Measurements from ENCODE around the gene EIF5A. TPM values are rescaled to one million over a fixed set of nuclear protein-coding genes. Genes with fewer than 3 reads are reported as not detected.

EIF5A gene
- total RNA-seq (100 to 1,000 TPM; 237 to 666 (median 453) TPM), polyA plus RNA-seq (100 to 1,000 TPM; 158 to 558 TPM), total RNA-seq (201 reads per million, percentile 93 among the genes with 10 or more reads in this experiment)

DNA sequence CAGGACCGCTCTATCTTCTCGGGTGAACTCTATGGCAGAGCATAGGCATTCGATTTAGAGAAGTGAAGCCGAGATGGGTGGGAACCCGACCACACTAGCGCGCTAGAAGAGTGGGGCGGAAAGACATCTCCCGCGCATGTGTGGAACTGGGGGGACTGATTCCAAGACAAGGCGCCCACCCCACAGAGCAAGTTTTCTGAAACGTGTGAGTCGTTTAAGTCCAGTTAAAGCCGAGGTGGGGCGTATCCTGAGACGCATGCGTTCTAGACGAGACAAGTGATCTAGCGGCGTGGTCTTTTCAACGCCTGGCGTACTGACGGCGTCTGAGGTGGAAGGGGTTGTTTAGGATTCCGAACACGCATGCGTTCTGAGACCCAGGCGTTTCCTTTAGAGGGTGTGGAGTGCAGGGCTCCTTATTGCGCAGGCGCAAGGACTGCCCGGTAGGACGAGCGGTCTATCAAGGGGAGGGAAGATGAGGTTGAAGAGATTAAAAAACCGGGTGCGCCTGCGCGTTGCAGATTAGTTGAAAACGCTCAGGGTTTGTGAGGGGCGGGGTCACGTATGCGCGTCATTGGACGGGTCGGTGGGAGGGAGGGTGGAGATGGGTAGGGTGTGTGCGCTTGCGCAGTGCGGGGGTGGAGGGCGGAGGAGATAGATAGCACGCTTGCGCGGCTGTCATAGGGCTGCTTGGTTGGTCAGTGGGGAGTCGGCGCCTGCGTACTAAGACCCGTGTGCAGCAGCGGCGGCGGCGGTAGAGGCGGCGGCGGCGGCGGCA, at the start of gene EIF5A:
Gene EIF5A, plus strand, starts transcription at position 718 of the 775 bp plus-strand sequence. CDS start 2,008 bp downstream, outside the sequence.
- H3K27ac Mint-ChIP-seq = peak within 1 kb of the TSS; percentile 98 to 100 (median 99)
- Histone ChIP-seq H3K27ac (ENCODE audit: low read depth, low read length) (peak within 1 kb of the TSS; percentile 100), H3K27me3 (ENCODE audit: control insufficient read depth in 2 of 2, insufficient read depth in 2 of 2, low read length in 2 of 2) (no peaks in the 10 kb centered on the region), H3K9me3 (ENCODE audit: control insufficient read depth in 2 of 3, low read length in 3 of 3) (no peaks in the 10 kb centered on the region), H3K36me3 (ENCODE audit: control insufficient read depth in 2 of 3, insufficient read depth in 3 of 3, low read length in 3 of 3) (peaks cover 18 to 35% (median 26%) of the 10 kb centered on the region in 3 experiments), H3K4me1 (ENCODE audit: control insufficient read depth in 2 of 2, insufficient read depth in 2 of 2, low read length in 2 of 2) (peaks cover 19 to 20% of the 10 kb centered on the region in 2 donors), H3K4me3 (ENCODE audit: low read length) (peak within 1 kb of the TSS; percentile 78)
- ChIA-PET CTCF (interaction anchor here (0.6 kb wide), 1 partner anchor 254 kb away, joined by 3 read pairs; no protein-coding TSS in a partner anchor), POLR2A (interaction anchor here (0.6 to 11.5 kb wide), 6 partner anchors 22 to 276 kb away, joined by 4 to 336 read pairs (median 4); partner anchors contain the start of genes ACAP1, MPDU1, NEURL4 and TMEM102)
- peak; percentile 99 to 100 (median 100) for DNase-seq
- peaks cover 14 to 36% (median 29%) of the 10 kb centered on the region in 5 donors for H3K36me3 Mint-ChIP-seq
- intact Hi-C loops (cut with micrococcal nuclease) = loop anchor here (1.0 to 5.0 kb wide), 20 partner anchors 8 to 1075 kb away; partner anchors contain the start of genes ELP5 (in 2 of the 2), GPS2 (in 2 of the 2), NEURL4 (in 2 of the 2) and PHF23 (in 2 of the 2)
- peak; percentile 79 for ATAC-seq
- H3K4me3 Mint-ChIP-seq = peak within 1 kb of the TSS; percentile 90 to 99 (median 95)
- H3K27me3 Mint-ChIP-seq = peaks cover 0 to 10% (median 0%) of the 10 kb centered on the region in 5 donors
- H3K9me3 Mint-ChIP-seq = peaks cover 0 to 6% (median 0%) of the 10 kb centered on the region in 11 donors
- peaks cover 28 to 44% (median 35%) of the 10 kb centered on the region in 7 donors for H3K4me1 Mint-ChIP-seq

DNA sequence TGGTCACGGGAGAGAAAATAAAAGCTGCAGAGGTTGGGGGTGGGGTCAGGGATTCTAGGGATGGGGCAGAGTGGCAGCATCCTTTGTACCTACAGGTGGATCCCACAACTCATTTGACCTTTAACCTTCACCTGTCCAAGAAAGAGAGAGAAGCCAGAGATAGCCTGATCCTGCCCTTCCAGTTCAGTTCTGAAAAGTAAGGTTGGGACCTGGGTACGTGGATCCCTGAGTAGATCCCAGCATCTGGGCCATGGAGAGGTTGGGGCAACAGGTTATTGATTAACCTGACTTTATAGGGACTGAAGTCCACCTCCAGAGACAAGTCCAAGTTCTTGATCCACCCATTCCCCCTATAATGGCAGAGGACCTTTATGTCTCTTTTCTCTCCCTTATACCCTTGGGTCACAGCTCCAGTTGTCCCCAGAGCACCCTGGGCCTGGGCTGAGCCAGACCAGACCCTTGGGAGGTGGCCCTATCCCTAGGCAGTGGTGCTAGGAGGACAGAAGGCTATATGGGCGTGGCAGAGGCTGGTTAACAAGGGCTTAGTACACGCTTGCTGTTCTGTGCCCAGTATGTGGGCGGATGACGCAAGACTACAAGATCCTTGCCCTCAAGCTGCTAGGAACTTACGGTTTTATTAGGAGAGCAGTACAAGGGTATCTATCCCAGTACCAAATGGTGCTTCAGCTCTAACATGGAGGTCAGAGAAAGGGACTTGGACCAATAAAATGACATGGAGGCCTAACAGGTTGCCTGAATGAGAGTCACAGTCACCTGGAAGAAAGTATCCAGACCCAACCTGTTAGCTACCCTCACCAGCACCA, 48.5 kb upstream of the EIF5A start:
- ATAC-seq = no peak

DNA sequence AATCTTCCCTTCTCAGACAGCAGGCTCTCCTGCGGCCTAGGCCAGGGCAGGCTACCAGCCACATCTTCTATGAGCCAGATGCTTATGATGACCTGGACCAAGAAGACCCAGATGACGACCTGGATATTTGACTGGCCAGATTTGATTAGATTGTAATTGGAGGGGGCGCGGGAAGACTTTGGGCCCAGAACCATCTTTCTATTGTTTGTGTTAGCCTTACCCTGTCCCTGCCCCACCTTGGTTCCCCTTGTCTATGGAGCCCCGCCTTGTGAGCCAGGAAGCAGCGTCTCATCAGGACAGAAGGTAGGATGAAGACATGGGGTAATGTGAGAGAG, 47.9 kb upstream of the EIF5A start:
- intact Hi-C loops (cut with micrococcal nuclease) = no loop called here
- Mint-ChIP-seq H3K27me3 (peaks cover 0 to 27% (median 14%) of the 10 kb centered on the region in 5 donors), H3K36me3 (peaks cover 4 to 18% (median 6%) of the 10 kb centered on the region in 5 donors), H3K4me3 (peak overlapping the region in 2 of 10 donors; percentile 8 to 87), H3K4me1 (peaks cover 20 to 36% (median 28%) of the 10 kb centered on the region in 7 donors), H3K9me3 (peaks cover 0 to 2% (median 0%) of the 10 kb centered on the region in 11 donors), H3K27ac (peak overlapping the region in 4 of 9 donors; percentile 9 to 72 (median 32))
- Histone ChIP-seq H3K4me3 (ENCODE audit: low read length) (no peak overlapping the region), H3K27me3 (ENCODE audit: control insufficient read depth in 2 of 2, insufficient read depth in 2 of 2, low read length in 2 of 2) (no peaks in the 10 kb centered on the region), H3K36me3 (ENCODE audit: control insufficient read depth in 2 of 3, insufficient read depth in 3 of 3, low read length in 3 of 3) (peaks cover 0 to 42% (median 0%) of the 10 kb centered on the region in 3 experiments), H3K27ac (ENCODE audit: low read depth, low read length) (no peak overlapping the region), H3K4me1 (ENCODE audit: control insufficient read depth in 2 of 2, insufficient read depth in 2 of 2, low read length in 2 of 2) (peaks cover 13 to 19% of the 10 kb centered on the region in 2 donors), H3K9me3 (ENCODE audit: control insufficient read depth in 2 of 3, low read length in 3 of 3) (no peaks in the 10 kb centered on the region)
- no peak for DNase-seq
- no peak for ATAC-seq
- ChIA-PET POLR2A (interaction anchor here (0.9 to 1.2 kb wide), 3 partner anchors 45 to 77 kb away, joined by 4 read pairs; partner anchors contain the start of gene ACAP1), CTCF (interaction anchor here (1.5 kb wide), 1 partner anchor 37 kb away, joined by 4 read pairs; no protein-coding TSS in a partner anchor)

More for the DNA sequence above, 48.5 kb upstream of the EIF5A start:
- H3K9me3 ChIP-seq (ENCODE audit: control insufficient read depth in 2 of 3, low read length in 3 of 3) = no peaks in the 10 kb centered on the region
- H3K4me3 ChIP-seq (ENCODE audit: low read length) = no peak overlapping the region
- peaks cover 0 to 2% (median 0%) of the 10 kb centered on the region in 11 donors for H3K9me3 Mint-ChIP-seq
- no peak for DNase-seq
- H3K4me3 Mint-ChIP-seq = peak overlapping the region in 2 of 10 donors; percentile 8 to 87
- H3K27ac ChIP-seq (ENCODE audit: low read depth, low read length) = no peak overlapping the region
- H3K36me3 Mint-ChIP-seq = peaks cover 4 to 19% (median 6%) of the 10 kb centered on the region in 5 donors
- H3K4me1 ChIP-seq (ENCODE audit: control insufficient read depth in 2 of 2, insufficient read depth in 2 of 2, low read length in 2 of 2) = peaks cover 13 to 19% of the 10 kb centered on the region in 2 donors
- POLR2A ChIA-PET = interaction anchor here (0.7 to 1.1 kb wide), 2 partner anchors 37 to 45 kb away, joined by 3 to 4 read pairs; no protein-coding TSS in a partner anchor
- peak overlapping the region in 5 of 9 donors; percentile 9 to 67 (median 49) for H3K27ac Mint-ChIP-seq
- H3K27me3 ChIP-seq (ENCODE audit: control insufficient read depth in 2 of 2, insufficient read depth in 2 of 2, low read length in 2 of 2) = no peaks in the 10 kb centered on the region
- CTCF ChIA-PET = interaction anchor here (1.5 kb wide), 1 partner anchor 38 kb away, joined by 4 read pairs; no protein-coding TSS in a partner anchor
- H3K36me3 ChIP-seq (ENCODE audit: control insufficient read depth in 2 of 3, insufficient read depth in 3 of 3, low read length in 3 of 3) = peaks cover 0 to 46% (median 0%) of the 10 kb centered on the region in 3 experiments
- peaks cover 0 to 21% (median 12%) of the 10 kb centered on the region in 5 donors for H3K27me3 Mint-ChIP-seq
- intact Hi-C loops (cut with micrococcal nuclease) = no loop called here
- H3K4me1 Mint-ChIP-seq = peaks cover 19 to 37% (median 30%) of the 10 kb centered on the region in 7 donors

DNA sequence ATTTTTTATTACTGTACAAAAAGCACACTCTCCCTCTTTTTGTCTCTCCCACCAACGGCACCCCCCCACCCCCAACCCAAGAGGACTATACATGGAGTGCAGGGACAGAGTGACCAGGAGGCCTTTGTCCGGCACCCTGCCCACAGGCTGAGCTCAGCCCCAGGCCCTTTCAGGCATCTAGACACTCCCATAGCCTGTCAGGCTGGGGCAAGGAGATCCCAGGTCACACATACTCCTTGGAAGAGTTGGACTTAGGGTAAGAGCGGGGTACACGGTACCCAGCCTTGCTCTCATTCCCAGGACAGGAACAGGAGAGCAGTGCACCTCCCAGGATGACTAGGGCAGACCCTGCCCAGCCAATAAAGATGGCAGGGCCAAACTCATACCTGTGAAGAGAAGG, 47.3 kb upstream of the EIF5A start:
- Histone ChIP-seq H3K4me1 (ENCODE audit: control insufficient read depth in 2 of 2, insufficient read depth in 2 of 2, low read length in 2 of 2) (peaks cover 13 to 19% of the 10 kb centered on the region in 2 donors), H3K9me3 (ENCODE audit: control insufficient read depth in 2 of 3, low read length in 3 of 3) (no peaks in the 10 kb centered on the region), H3K27me3 (ENCODE audit: control insufficient read depth in 2 of 2, insufficient read depth in 2 of 2, low read length in 2 of 2) (no peaks in the 10 kb centered on the region), H3K27ac (ENCODE audit: low read depth, low read length) (peak overlapping the region; percentile 68), H3K4me3 (ENCODE audit: low read length) (no peak overlapping the region), H3K36me3 (ENCODE audit: control insufficient read depth in 2 of 3, insufficient read depth in 3 of 3, low read length in 3 of 3) (peaks cover 0 to 36% (median 0%) of the 10 kb centered on the region in 3 experiments)
- Mint-ChIP-seq H3K27ac (peak overlapping the region in 7 of 9 donors; percentile 41 to 75 (median 58)), H3K36me3 (peaks cover 0 to 13% (median 6%) of the 10 kb centered on the region in 5 donors), H3K27me3 (peaks cover 0 to 30% (median 14%) of the 10 kb centered on the region in 5 donors), H3K9me3 (peaks cover 0 to 2% (median 0%) of the 10 kb centered on the region in 11 donors), H3K4me1 (peaks cover 18 to 36% (median 28%) of the 10 kb centered on the region in 7 donors), H3K4me3 (peak overlapping the region in 9 of 10 donors; percentile 32 to 87 (median 68))
- ChIA-PET POLR2A (interaction anchor here (0.9 to 1.2 kb wide), 3 partner anchors 46 to 76 kb away, joined by 4 read pairs; partner anchors contain the start of gene ACAP1), CTCF (interaction anchor here (1.5 kb wide), 1 partner anchor 36 kb away, joined by 4 read pairs; no protein-coding TSS in a partner anchor)
- intact Hi-C loops (cut with micrococcal nuclease) = no loop called here
- DNase-seq = no peak
- no peak for ATAC-seq

DNA sequence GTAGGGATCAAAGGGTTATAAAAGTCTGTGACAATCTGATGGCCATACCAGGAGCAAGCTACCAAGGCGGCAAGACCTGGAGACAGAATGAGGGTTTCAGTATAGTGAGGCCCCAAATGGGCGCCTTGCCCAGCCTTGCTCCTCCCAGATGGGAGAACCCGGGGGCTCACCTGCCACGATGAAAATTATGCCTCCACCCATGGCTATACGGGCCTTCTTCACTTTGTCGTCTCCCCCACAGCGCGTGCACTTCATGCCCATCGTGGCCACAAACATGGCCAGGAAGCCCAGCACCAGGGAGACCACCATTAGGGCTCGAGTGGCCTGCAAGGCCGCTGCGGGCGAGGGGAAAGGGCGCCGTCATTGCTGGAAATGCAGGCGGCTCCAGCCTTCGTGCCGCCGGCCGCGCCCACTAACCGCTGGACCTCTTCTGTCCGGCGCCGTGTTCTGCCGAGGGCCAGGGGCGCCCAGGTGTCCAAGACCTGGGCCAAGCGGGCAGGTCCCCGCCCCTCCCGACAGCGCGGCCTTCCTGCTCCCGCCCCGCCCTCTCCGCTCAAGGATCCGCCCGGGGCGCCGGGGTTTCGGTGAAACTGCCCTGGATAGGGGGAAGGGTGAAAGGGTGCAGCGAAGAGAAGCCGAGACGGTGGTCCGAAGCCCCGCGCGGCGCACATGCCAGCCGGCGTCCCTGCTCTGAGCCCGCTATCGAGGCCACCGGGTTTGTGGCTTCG, 46.6 kb upstream of the EIF5A start:
- Histone ChIP-seq H3K36me3 (ENCODE audit: control insufficient read depth in 2 of 3, insufficient read depth in 3 of 3, low read length in 3 of 3) (peaks cover 0 to 29% (median 0%) of the 10 kb centered on the region in 3 experiments), H3K27me3 (ENCODE audit: control insufficient read depth in 2 of 2, insufficient read depth in 2 of 2, low read length in 2 of 2) (no peaks in the 10 kb centered on the region), H3K4me1 (ENCODE audit: control insufficient read depth in 2 of 2, insufficient read depth in 2 of 2, low read length in 2 of 2) (peaks cover 13 to 19% of the 10 kb centered on the region in 2 donors), H3K9me3 (ENCODE audit: control insufficient read depth in 2 of 3, low read length in 3 of 3) (no peaks in the 10 kb centered on the region), H3K27ac (ENCODE audit: low read depth, low read length) (peak overlapping the region; percentile 68), H3K4me3 (ENCODE audit: low read length) (peak overlapping the region; percentile 59)
- Mint-ChIP-seq H3K27ac (peak overlapping the region in 7 of 9 donors; percentile 42 to 75 (median 68)), H3K36me3 (peaks cover 0 to 13% (median 6%) of the 10 kb centered on the region in 5 donors), H3K27me3 (peaks cover 0 to 30% (median 14%) of the 10 kb centered on the region in 5 donors), H3K9me3 (peaks cover 0 to 2% (median 0%) of the 10 kb centered on the region in 11 donors), H3K4me3 (peak overlapping the region; percentile 49 to 87 (median 73)), H3K4me1 (peaks cover 18 to 36% (median 28%) of the 10 kb centered on the region in 7 donors)
- POLR2A ChIA-PET = interaction anchor here (0.7 to 1.2 kb wide), 4 partner anchors 21 to 176 kb away, joined by 3 to 5 read pairs (median 4); partner anchors contain the start of gene ACAP1
- peak in 1 of 9 donors; percentile 28 for DNase-seq
- CTCF ChIA-PET = interaction anchor here (0.6 kb wide), 1 partner anchor 670 kb away, joined by 3 read pairs; no protein-coding TSS in a partner anchor
- peak; percentile 63 for ATAC-seq
- intact Hi-C loops (cut with micrococcal nuclease) = loop anchor here (1.0 kb wide), 2 partner anchors 9 to 20 kb away; partner anchors contain the start of genes ELP5 (in 1 of the 2) and SLC2A4 (in 1 of the 2)

All from naive thymus-derived CD4-positive, alpha-beta T cell (primary cell).